H9 (cell line): ENCODE data around the gene FBXO38. TPM values are rescaled to one million over a fixed set of nuclear protein-coding genes. Genes with fewer than 3 reads are reported as not detected.

ENCODE experiments used
- DNase-seq: peaks from one replicate; pipeline ENCODE4 v3.0.0-alpha.2; 2017
- H2AFZ ChIP-seq: one replicate; pipeline ENCODE4 v1.6.1; 2013; ENCODE audit warnings: mild to moderate bottlenecking, low read length, control low read depth, moderate library complexity
- H2AK5ac ChIP-seq: 2 replicates; pipeline ENCODE4 v1.6.1; 2013; ENCODE audit warnings: low read length, control low read depth, mixed read lengths; ENCODE audit not compliant: insufficient read length
- H2BK120ac ChIP-seq: one replicate; pipeline ENCODE4 v1.6.1; 2013; ENCODE audit warnings: low read depth, mild to moderate bottlenecking, low read length, control low read depth, inconsistent platforms; ENCODE audit not compliant: poor library complexity, severe bottlenecking
- H2BK12ac ChIP-seq: 2 replicates; pipeline ENCODE4 v1.6.1; 2013; ENCODE audit warnings: low read length, control low read depth, mixed read lengths, low read depth; ENCODE audit not compliant: insufficient read length
- H2BK15ac ChIP-seq: 2 replicates; pipeline ENCODE4 v1.6.1; 2013; ENCODE audit warnings: low read depth, low read length, control low read depth
- H2BK20ac ChIP-seq: one replicate; pipeline ENCODE4 v1.6.1; 2013; ENCODE audit warnings: low read depth, mild to moderate bottlenecking, low read length, control low read depth, inconsistent platforms; ENCODE audit not compliant: poor library complexity, severe bottlenecking
- H2BK5ac ChIP-seq: 2 replicates; pipeline ENCODE4 v1.6.1; 2013; ENCODE audit warnings: low read length, control low read depth, mixed read lengths; ENCODE audit not compliant: insufficient read length
- H3K14ac ChIP-seq: 2 replicates; pipeline ENCODE4 v1.6.1; 2013; ENCODE audit warnings: low read length, control low read depth; ENCODE audit not compliant: insufficient read depth
- H3K18ac ChIP-seq: 2 replicates; pipeline ENCODE4 v1.6.1; 2013; ENCODE audit warnings: low read depth, mild to moderate bottlenecking, mixed read lengths, low read length, control low read depth; ENCODE audit not compliant: insufficient read length
- H3K23ac ChIP-seq: 2 replicates; pipeline ENCODE4 v1.6.1; 2013; ENCODE audit warnings: low read length, control low read depth, mixed read lengths, low read depth; ENCODE audit not compliant: insufficient read length
- H3K23me2 ChIP-seq: 2 replicates; pipeline ENCODE4 v1.6.1; 2013; ENCODE audit warnings: low read depth, mild to moderate bottlenecking, mixed read lengths, low read length, control low read depth; ENCODE audit not compliant: insufficient read length, poor library complexity, severe bottlenecking
- H3K27ac ChIP-seq: 2 replicates; pipeline ENCODE4 v1.5.1; 2013; ENCODE audit warnings: low read length, control low read depth, mixed read lengths, low read depth; ENCODE audit not compliant: insufficient read length
- H3K27me3 ChIP-seq: 2 replicates; pipeline ENCODE4 v1.6.1; 2013; ENCODE audit warnings: low read length, control low read depth, inconsistent platforms; ENCODE audit not compliant: insufficient read depth
- H3K4ac ChIP-seq: 2 replicates; pipeline ENCODE4 v1.6.1; 2013; ENCODE audit warnings: low read depth, mild to moderate bottlenecking, control low read depth, inconsistent platforms, low read length, moderate library complexity
- H3K4me1 ChIP-seq: 2 replicates; pipeline ENCODE4 v1.6.1; 2013; ENCODE audit warnings: low read length, control low read depth, inconsistent platforms; ENCODE audit not compliant: insufficient read depth
- H3K4me2 ChIP-seq: 2 replicates; pipeline ENCODE4 v1.6.1; 2013; ENCODE audit warnings: low read length, control low read depth, mixed read lengths; ENCODE audit not compliant: insufficient read length, insufficient read depth
- H3K56ac ChIP-seq: 2 replicates; pipeline ENCODE4 v1.6.1; 2013; ENCODE audit warnings: low read depth, mild to moderate bottlenecking, mixed read lengths, low read length, control low read depth; ENCODE audit not compliant: insufficient read length
- H3K79me1 ChIP-seq: 2 replicates; pipeline ENCODE4 v1.6.1; 2013; ENCODE audit warnings: low read depth, mild to moderate bottlenecking, moderate library complexity, low read length, control low read depth, inconsistent platforms; ENCODE audit not compliant: insufficient read depth, poor library complexity, severe bottlenecking
- H3K79me2 ChIP-seq: 2 replicates; pipeline ENCODE4 v1.6.1; 2013; ENCODE audit warnings: low read length, control low read depth, inconsistent platforms; ENCODE audit not compliant: insufficient read depth
- H3K9ac ChIP-seq: 2 replicates; pipeline ENCODE4 v1.6.1; 2013; ENCODE audit warnings: low read length, control low read depth, mixed read lengths; ENCODE audit not compliant: insufficient read length; ENCODE audit errors: extremely low read depth
- H3K9me3 ChIP-seq: one replicate; pipeline ENCODE4 v1.6.1; 2013; ENCODE audit warnings: low read depth, low read length, inconsistent platforms; ENCODE audit not compliant: control insufficient read depth
- H3T11ph ChIP-seq: one replicate; pipeline ENCODE4 v1.6.1; 2013; ENCODE audit warnings: mild to moderate bottlenecking, low read length, control low read depth, inconsistent platforms
- H4K20me1 ChIP-seq: one replicate; pipeline ENCODE4 v1.6.1; 2013; ENCODE audit not compliant: control insufficient read depth, insufficient read length, insufficient read depth
- H4K5ac ChIP-seq: 2 replicates; pipeline ENCODE4 v1.6.1; 2013; ENCODE audit warnings: low read depth, mild to moderate bottlenecking, mixed read lengths, low read length, control low read depth; ENCODE audit not compliant: insufficient read length
- H4K8ac ChIP-seq: replicated peaks from 2 replicates; pipeline ENCODE4 v1.6.1; 2013; ENCODE audit warnings: low read length, control low read depth, mixed read lengths, low read depth; ENCODE audit not compliant: insufficient read length
- H4K91ac ChIP-seq: 2 replicates; pipeline ENCODE4 v1.6.1; 2013; ENCODE audit warnings: low read depth, mild to moderate bottlenecking, moderate library complexity, mixed read lengths, low read length, control low read depth; ENCODE audit not compliant: insufficient read length
- H3K27ac Mint-ChIP-seq, 3 experiments: 2 replicates in 2 of 3; 3 replicates in 1 of 3; pipeline ENCODE4 v1.8.0; 2020 to 2021; ENCODE audit warnings: mixed read lengths in 3 of 3, mild to moderate bottlenecking in 1 of 3, moderate library complexity in 1 of 3
- H3K27me3 Mint-ChIP-seq: 2 replicates; pipeline ENCODE4 v1.8.0; 2021; ENCODE audit warnings: low read depth, mild to moderate bottlenecking, moderate library complexity, mixed read lengths
- H3K36me3 Mint-ChIP-seq, 3 experiments: 2 replicates in 2 of 3; 3 replicates in 1 of 3; pipeline ENCODE4 v1.8.0; 2020 to 2021; ENCODE audit warnings: low read depth in 3 of 3, mixed read lengths in 3 of 3; ENCODE audit not compliant: insufficient read depth in 1 of 3
- H3K4me1 Mint-ChIP-seq, 2 experiments: 2 replicates each; pipeline ENCODE4 v1.8.0; 2020; ENCODE audit warnings: mixed read lengths in 2 of 2
- H3K4me3 Mint-ChIP-seq, 2 experiments: 2 replicates in 1 of 2; 3 replicates in 1 of 2; pipeline ENCODE4 v1.8.0; 2020 to 2021; ENCODE audit warnings: mild to moderate bottlenecking in 2 of 2, mixed read lengths in 2 of 2, moderate library complexity in 1 of 2
- H3K9me3 Mint-ChIP-seq, 2 experiments: 2 replicates in 1 of 2; 3 replicates in 1 of 2; pipeline ENCODE4 v1.8.0; 2020; ENCODE audit warnings: mild to moderate bottlenecking in 2 of 2, mixed read lengths in 2 of 2, moderate library complexity in 1 of 2
- WGBS: extraction: QIAGEN DNeasy Blood & Tissue Kit; methylation state at CpG from one replicate; pipeline ENCODE4 v1.1.7; 2013; ENCODE audit warnings: missing lambda C conversion rate, low lambda C conversion rate, mixed read lengths; ENCODE audit not compliant: insufficient read length; ENCODE audit errors: extremely low coverage; 5-methylcytosine and 5-hydroxymethylcytosine counted together
- total RNA-seq: library from RNA; stranded (reverse); gene quantifications from 2 replicates; pipeline ENCODE4 v1.2.1, GENCODE V29; 2021
- TF ChIP-seq, protein P1 (sequence below): fragments of 200-600 bp; sonication (generic); conservative IDR thresholded peaks from 3 replicates; pipeline ENCODE4 v1.8.0; 2021; ENCODE audit warnings: antibody characterized with exemption, mild to moderate bottlenecking

Gene FBXO38
- total RNA-seq, 1 experiment from 2014 or later, result 34.6 TPM

DNA sequence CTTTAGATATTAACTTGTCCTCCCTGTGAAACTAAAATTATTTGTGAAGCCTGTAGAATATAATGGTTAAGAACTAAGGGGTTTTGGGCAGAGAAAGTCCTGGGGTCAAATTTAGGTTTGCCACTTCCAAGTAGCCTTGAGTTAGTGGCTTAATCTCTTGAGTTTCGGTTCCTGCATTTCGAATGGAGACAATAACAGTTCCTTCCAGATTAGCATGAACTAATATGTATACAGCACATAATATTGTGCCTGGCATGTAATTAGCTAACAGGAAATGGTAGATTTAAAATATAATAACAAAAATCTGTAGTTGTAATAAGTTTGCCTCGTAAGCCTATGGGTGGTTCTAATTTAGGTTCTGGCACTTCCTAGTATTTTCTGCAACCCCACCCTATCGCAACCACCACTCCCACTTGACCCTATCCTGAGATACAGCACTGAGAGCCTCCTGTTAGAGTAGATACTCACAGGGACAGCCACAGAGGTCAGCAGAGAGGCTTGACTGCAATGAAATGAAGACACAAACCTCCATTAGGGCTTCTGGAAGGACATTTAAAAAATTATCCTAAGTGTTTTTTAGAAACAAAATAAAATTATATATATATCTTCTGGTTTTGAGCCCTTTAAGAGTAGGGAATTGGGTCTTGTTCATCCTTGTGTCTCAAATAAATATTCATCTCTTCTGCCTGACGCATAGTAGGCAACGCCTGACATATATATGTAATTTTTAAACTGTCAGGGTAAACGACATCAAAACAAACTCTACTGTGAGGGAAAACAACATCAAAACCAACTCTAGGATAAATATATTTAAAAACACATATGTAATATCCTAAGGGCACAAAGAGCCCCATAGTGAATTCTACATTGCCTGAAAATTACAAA is 39.9 kb upstream of the FBXO38 start:
- no peak overlapping the region for H3T11ph ChIP-seq
- no peak overlapping the region for H2BK15ac ChIP-seq
- H2BK5ac ChIP-seq, result no peak overlapping the region
- H3K36me3 Mint-ChIP-seq, result no peaks in the 10 kb centered on the region
- no peak overlapping the region for H3K4ac ChIP-seq
- no peak overlapping the region for H3K18ac ChIP-seq
- H2BK20ac ChIP-seq, result no peak overlapping the region
- DNase-seq, result no peak
- 0 out of 4 replicates have a peak, but pooled peaks cover 0 to 6% of the 10 kb centered on the region in 2 experiments for H3K4me1 Mint-ChIP-seq
- no peak overlapping the region for H3K27ac ChIP-seq
- no peaks in the 10 kb centered on the region for H3K23me2 ChIP-seq
- H3K27me3 Mint-ChIP-seq, result no peaks in the 10 kb centered on the region
- no peak overlapping the region for H2AK5ac ChIP-seq
- H3K9ac ChIP-seq, result no peak overlapping the region
- no peak overlapping the region for H3K56ac ChIP-seq
- no peak overlapping the region for H3K4me2 ChIP-seq
- H3K79me2 ChIP-seq, result no peaks in the 10 kb centered on the region
- no peak overlapping the region for H3K23ac ChIP-seq
- no peak overlapping the region for H2BK120ac ChIP-seq
- no peaks in the 10 kb centered on the region for H3K27me3 ChIP-seq
- WGBS, result no CpG with 5 or more reads among the region's 7 CpGs
- H2AFZ ChIP-seq, result no peak overlapping the region
- H4K91ac ChIP-seq, result no peak overlapping the region
- H4K8ac ChIP-seq, result no peak overlapping the region
- H3K9me3 ChIP-seq, result no peaks in the 10 kb centered on the region
- H3K9me3 Mint-ChIP-seq, result no peaks in the 10 kb centered on the region
- H4K5ac ChIP-seq, result no peak overlapping the region
- no peaks in the 10 kb centered on the region for H3K79me1 ChIP-seq
- no peaks in the 10 kb centered on the region for H3K4me1 ChIP-seq
- H3K4me3 Mint-ChIP-seq, result no peak overlapping the region
- no peaks in the 10 kb centered on the region for H4K20me1 ChIP-seq
- H3K14ac ChIP-seq, result no peak overlapping the region
- H2BK12ac ChIP-seq, result no peak overlapping the region
- H3K27ac Mint-ChIP-seq, result no peak overlapping the region
- TF ChIP-seq, protein P1, sequence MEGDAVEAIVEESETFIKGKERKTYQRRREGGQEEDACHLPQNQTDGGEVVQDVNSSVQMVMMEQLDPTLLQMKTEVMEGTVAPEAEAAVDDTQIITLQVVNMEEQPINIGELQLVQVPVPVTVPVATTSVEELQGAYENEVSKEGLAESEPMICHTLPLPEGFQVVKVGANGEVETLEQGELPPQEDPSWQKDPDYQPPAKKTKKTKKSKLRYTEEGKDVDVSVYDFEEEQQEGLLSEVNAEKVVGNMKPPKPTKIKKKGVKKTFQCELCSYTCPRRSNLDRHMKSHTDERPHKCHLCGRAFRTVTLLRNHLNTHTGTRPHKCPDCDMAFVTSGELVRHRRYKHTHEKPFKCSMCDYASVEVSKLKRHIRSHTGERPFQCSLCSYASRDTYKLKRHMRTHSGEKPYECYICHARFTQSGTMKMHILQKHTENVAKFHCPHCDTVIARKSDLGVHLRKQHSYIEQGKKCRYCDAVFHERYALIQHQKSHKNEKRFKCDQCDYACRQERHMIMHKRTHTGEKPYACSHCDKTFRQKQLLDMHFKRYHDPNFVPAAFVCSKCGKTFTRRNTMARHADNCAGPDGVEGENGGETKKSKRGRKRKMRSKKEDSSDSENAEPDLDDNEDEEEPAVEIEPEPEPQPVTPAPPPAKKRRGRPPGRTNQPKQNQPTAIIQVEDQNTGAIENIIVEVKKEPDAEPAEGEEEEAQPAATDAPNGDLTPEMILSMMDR, result no peak
